HG02759 (cell line): ENCODE measurements around the gene TOP3B.
"Not testable (repeated sequence)": the region's sequence is repeated elsewhere in the genome, so short reads cannot be mapped to it uniquely, and the experiment has no call there.

Source experiments
- ATAC-seq: cut with Tn5 transposase; IDR thresholded peaks from one replicate; pipeline ENCODE4 v1.9.1; 2021; ENCODE audit warnings: mild to moderate bottlenecking, moderate library complexity; ENCODE audit not compliant: unreplicated experiment

Gene TOP3B

GRCh38 chr22:21945453-21946261 is 36.9 kb downstream of the TOP3B start:
- no peak for ATAC-seq

- ATAC-seq = no peak
These were observed 37.7 kb downstream of the TOP3B start for GRCh38 chr22:21944871-21945270.

- ATAC-seq = no peak
These were observed 38.8 kb downstream of the TOP3B start for GRCh38 chr22:21943571-21944448.

GRCh38 chr22:21942407-21943343 is 39.9 kb downstream of the TOP3B start:
- ATAC-seq = no peak

- ATAC-seq = no peak
These were observed 40.7 kb downstream of the TOP3B start for GRCh38 chr22:21941921-21942320.

- ATAC-seq = no peak
These were observed 42.1 kb downstream of the TOP3B start for GRCh38 chr22:21940521-21940920.

- not testable (repeated sequence) for ATAC-seq
These were observed 42.7 kb downstream of the TOP3B start for GRCh38 chr22:21939935-21940334.

GRCh38 chr22:21939461-21939913 is 43.1 kb downstream of the TOP3B start:
- no peak for ATAC-seq

- no peak for ATAC-seq
These were observed 43.7 kb downstream of the TOP3B start for GRCh38 chr22:21938906-21939305.

GRCh38 chr22:21938071-21938822 is 44.3 kb downstream of the TOP3B start:
- ATAC-seq = peak; percentile 96

GRCh38 chr22:21937821-21938070 is 44.8 kb downstream of the TOP3B start:
- ATAC-seq = no peak

GRCh38 chr22:21937041-21937820 is 45.4 kb downstream of the TOP3B start:
- no peak for ATAC-seq

- no peak for ATAC-seq
These were observed 46.3 kb downstream of the TOP3B start for GRCh38 chr22:21936151-21936775.

- no peak for ATAC-seq
These were observed 48.7 kb downstream of the TOP3B start for GRCh38 chr22:21933910-21934309.

- no peak for ATAC-seq
These were observed 49.2 kb downstream of the TOP3B start for GRCh38 chr22:21933413-21933812.

- no peak for ATAC-seq
These were observed 50.2 kb downstream of the TOP3B start for GRCh38 chr22:21932347-21932746.

GRCh38 chr22:21931056-21931455 is 51.5 kb downstream of the TOP3B start:
- ATAC-seq = no peak

GRCh38 chr22:21929253-21929652 is 53.3 kb downstream of the TOP3B start:
- no peak for ATAC-seq

- no peak for ATAC-seq
These were observed 54.5 kb downstream of the TOP3B start for GRCh38 chr22:21928048-21928447.
